Measurements from ENCODE around the gene TMEM147. TPM values are rescaled to one million over a fixed set of nuclear protein-coding genes. Genes with fewer than 3 reads are reported as not detected.

The TMEM147 gene
- total and polyA plus RNA-seq, 2 of the 13 experiments (the other 11 are each of a cell fraction or from before 2014, with no cell fraction given) = 141 to 176 TPM

GRCh38 chr19:35533822-35534392, 11.5 kb upstream of the TMEM147 start (continued):
- TF ChIP-seq, protein P1, sequence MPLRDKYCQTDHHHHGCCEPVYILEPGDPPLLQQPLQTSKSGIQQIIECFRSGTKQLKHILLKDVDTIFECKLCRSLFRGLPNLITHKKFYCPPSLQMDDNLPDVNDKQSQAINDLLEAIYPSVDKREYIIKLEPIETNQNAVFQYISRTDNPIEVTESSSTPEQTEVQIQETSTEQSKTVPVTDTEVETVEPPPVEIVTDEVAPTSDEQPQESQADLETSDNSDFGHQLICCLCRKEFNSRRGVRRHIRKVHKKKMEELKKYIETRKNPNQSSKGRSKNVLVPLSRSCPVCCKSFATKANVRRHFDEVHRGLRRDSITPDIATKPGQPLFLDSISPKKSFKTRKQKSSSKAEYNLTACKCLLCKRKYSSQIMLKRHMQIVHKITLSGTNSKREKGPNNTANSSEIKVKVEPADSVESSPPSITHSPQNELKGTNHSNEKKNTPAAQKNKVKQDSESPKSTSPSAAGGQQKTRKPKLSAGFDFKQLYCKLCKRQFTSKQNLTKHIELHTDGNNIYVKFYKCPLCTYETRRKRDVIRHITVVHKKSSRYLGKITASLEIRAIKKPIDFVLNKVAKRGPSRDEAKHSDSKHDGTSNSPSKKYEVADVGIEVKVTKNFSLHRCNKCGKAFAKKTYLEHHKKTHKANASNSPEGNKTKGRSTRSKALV (CRISPR knock-in tag; IDR thresholded peaks at IDR 0.05) = no peak
- TF ChIP-seq GTF3A (CRISPR knock-in tag; conservative IDR thresholded peaks at IDR 0.05) (no peak), KMT2A (CRISPR knock-in tag; IDR thresholded peaks at IDR 0.05) (no peak), SPEN (CRISPR knock-in tag; IDR thresholded peaks at IDR 0.05; ENCODE audit: low read depth) (no peak), RARA (CRISPR knock-in tag; IDR thresholded peaks at IDR 0.05) (peak; percentile 40), FOXJ3 (CRISPR knock-in tag; IDR thresholded peaks at IDR 0.05; ENCODE audit: borderline replicate concordance) (no peak), FOXA1 (IDR thresholded peaks at IDR 0.05) (no peak), FOXA1 (CRISPR knock-in tag; IDR thresholded peaks at IDR 0.05) (peak; percentile 29; the same call in 1 of the 2 replicates), DMAP1 (CRISPR knock-in tag; IDR thresholded peaks at IDR 0.05) (no peak), CEBPB (IDR thresholded peaks at IDR 0.05; ENCODE audit: borderline replicate concordance, low read depth, low read length) (no peak), SCMH1 (CRISPR knock-in tag; IDR thresholded peaks at IDR 0.05; ENCODE audit: borderline replicate concordance) (no peak), NRL (CRISPR knock-in tag; IDR thresholded peaks at IDR 0.05; ENCODE audit: borderline replicate concordance) (no peak), TP53 (CRISPR knock-in tag; conservative IDR thresholded peaks at IDR 0.05) (no peak), ETV5 (CRISPR knock-in tag; IDR thresholded peaks at IDR 0.05; ENCODE audit: borderline replicate concordance) (peak; percentile 34; the same call in 1 of the 2 replicates), SALL1 (CRISPR knock-in tag; IDR thresholded peaks at IDR 0.05) (peak; percentile 39; the same call in 1 of the 2 replicates), ZNF710 (CRISPR knock-in tag; IDR thresholded peaks at IDR 0.05; ENCODE audit: borderline replicate concordance) (no peak), ADNP (CRISPR knock-in tag; IDR thresholded peaks at IDR 0.05) (no peak), THRA (CRISPR knock-in tag; IDR thresholded peaks at IDR 0.05; ENCODE audit: borderline replicate concordance) (no peak), ZNF598 (CRISPR knock-in tag; IDR thresholded peaks at IDR 0.05; ENCODE audit: borderline replicate concordance) (no peak)
- TF ChIP-seq, protein P2, sequence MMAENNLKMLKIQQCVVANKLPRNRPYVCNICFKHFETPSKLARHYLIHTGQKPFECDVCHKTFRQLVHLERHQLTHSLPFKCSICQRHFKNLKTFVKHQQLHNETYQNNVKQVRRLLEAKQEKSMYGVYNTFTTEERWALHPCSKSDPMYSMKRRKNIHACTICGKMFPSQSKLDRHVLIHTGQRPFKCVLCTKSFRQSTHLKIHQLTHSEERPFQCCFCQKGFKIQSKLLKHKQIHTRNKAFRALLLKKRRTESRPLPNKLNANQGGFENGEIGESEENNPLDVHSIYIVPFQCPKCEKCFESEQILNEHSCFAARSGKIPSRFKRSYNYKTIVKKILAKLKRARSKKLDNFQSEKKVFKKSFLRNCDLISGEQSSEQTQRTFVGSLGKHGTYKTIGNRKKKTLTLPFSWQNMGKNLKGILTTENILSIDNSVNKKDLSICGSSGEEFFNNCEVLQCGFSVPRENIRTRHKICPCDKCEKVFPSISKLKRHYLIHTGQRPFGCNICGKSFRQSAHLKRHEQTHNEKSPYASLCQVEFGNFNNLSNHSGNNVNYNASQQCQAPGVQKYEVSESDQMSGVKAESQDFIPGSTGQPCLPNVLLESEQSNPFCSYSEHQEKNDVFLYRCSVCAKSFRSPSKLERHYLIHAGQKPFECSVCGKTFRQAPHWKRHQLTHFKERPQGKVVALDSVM (CRISPR knock-in tag; IDR thresholded peaks at IDR 0.05) = no peak
- TF ChIP-seq, protein P3, sequence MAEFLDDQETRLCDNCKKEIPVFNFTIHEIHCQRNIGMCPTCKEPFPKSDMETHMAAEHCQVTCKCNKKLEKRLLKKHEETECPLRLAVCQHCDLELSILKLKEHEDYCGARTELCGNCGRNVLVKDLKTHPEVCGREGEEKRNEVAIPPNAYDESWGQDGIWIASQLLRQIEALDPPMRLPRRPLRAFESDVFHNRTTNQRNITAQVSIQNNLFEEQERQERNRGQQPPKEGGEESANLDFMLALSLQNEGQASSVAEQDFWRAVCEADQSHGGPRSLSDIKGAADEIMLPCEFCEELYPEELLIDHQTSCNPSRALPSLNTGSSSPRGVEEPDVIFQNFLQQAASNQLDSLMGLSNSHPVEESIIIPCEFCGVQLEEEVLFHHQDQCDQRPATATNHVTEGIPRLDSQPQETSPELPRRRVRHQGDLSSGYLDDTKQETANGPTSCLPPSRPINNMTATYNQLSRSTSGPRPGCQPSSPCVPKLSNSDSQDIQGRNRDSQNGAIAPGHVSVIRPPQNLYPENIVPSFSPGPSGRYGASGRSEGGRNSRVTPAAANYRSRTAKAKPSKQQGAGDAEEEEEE (CRISPR knock-in tag; IDR thresholded peaks at IDR 0.05; ENCODE audit: borderline replicate concordance) = no peak

Data from HepG2 (cell line).